SJSA1 (cell line): ENCODE data around the gene CTCF. TPM values are rescaled to one million over a fixed set of nuclear protein-coding genes. Genes with fewer than 3 reads are reported as not detected.
A peak's percentile ranks its signal among the peaks of the same experiment; 100 is the strongest.
"Not testable (repeated sequence)": the region's sequence is repeated elsewhere in the genome, so short reads cannot be mapped to it uniquely, and the experiment has no call there.

Source experiments
- DNase-seq, 2 experiments: peaks; one replicate each; pipeline ENCODE4 v3.0.0-alpha.2; 2015 to 2020; ENCODE audit warnings: low spot score in 2 of 2, low read depth in 1 of 2
- H3K27ac ChIP-seq: fragments of 250-450 bp; sonication (Bioruptor Pico); 2 replicates; pipeline ENCODE4 v1.5.1; 2020; ENCODE audit warnings: mild to moderate bottlenecking, moderate library complexity
- H3K27me3 ChIP-seq: fragments of 250-450 bp; sonication (Bioruptor Pico); replicated peaks from 2 replicates; pipeline ENCODE4 v1.5.1; 2020; ENCODE audit warnings: mild to moderate bottlenecking, moderate library complexity
- H3K36me3 ChIP-seq: fragments of 250-450 bp; sonication (Bioruptor Pico); 2 replicates; pipeline ENCODE4 v1.5.1; 2020; ENCODE audit warnings: mild to moderate bottlenecking
- H3K4me1 ChIP-seq: fragments of 250-450 bp; sonication (Bioruptor Pico); replicated peaks from 2 replicates; pipeline ENCODE4 v1.6.1; 2021; ENCODE audit warnings: mild to moderate bottlenecking
- H3K4me3 ChIP-seq: fragments of 250-450 bp; sonication (Bioruptor Pico); 2 replicates; pipeline ENCODE4 v1.5.1; 2020; ENCODE audit warnings: mild to moderate bottlenecking
- H3K9me3 ChIP-seq: fragments of 250-450 bp; sonication (Bioruptor Pico); replicated peaks from 2 replicates; pipeline ENCODE4 v1.5.1; 2020; ENCODE audit warnings: mild to moderate bottlenecking
- total RNA-seq: library from RNA; depleted of rRNA; stranded (reverse); fragments of >200 nt; shearing (Covaris generic); gene quantifications from 2 replicates; pipeline ENCODE4 v1.2.3, GENCODE V29; 2014; rRNA removed

CTCF gene
- 26.6 and 39.1 TPM in 2 replicates for total RNA-seq

GRCh38 chr16:67562526-67562917 lies at the start of gene CTCF:
Gene CTCF (plus strand): TSS chr16:67562526. CDS start chr16:67610833, 48,307 bp downstream.
- no peaks in the 10 kb centered on the region for H3K9me3 ChIP-seq
- H3K4me3 ChIP-seq: peak within 1 kb of the TSS; percentile 100
- H3K27ac ChIP-seq: peak within 1 kb of the TSS; percentile 96
- peaks cover 33% of the 10 kb centered on the region for H3K4me1 ChIP-seq
- DNase-seq: peak in 1 of 2 experiments; percentile 88
- H3K27me3 ChIP-seq: no peaks in the 10 kb centered on the region
- H3K36me3 ChIP-seq: peaks cover 15% of the 10 kb centered on the region

GRCh38 chr16:67513892-67514291 lies 48.4 kb upstream of the CTCF start:
- H3K4me3 ChIP-seq, H3K27ac ChIP-seq, H3K27me3 ChIP-seq, H3K9me3 ChIP-seq, H3K36me3 ChIP-seq, DNase-seq: not testable (repeated sequence)
- peaks cover 25% of the 10 kb centered on the region for H3K4me1 ChIP-seq

- Histone ChIP-seq H3K9me3 (no peaks in the 10 kb centered on the region), H3K27me3 (no peaks in the 10 kb centered on the region), H3K4me1 (peaks cover 25% of the 10 kb centered on the region), H3K36me3 (no peaks in the 10 kb centered on the region), H3K27ac (no peak overlapping the region), H3K4me3 (no peak overlapping the region)
- peak; percentile 68 to 72 for DNase-seq
Observed at GRCh38 chr16:67514382-67514828, 47.9 kb upstream of the CTCF start.

- Histone ChIP-seq H3K27ac (peak overlapping the region; percentile 56), H3K9me3 (no peaks in the 10 kb centered on the region), H3K36me3 (no peaks in the 10 kb centered on the region), H3K4me3 (no peak overlapping the region), H3K4me1 (peaks cover 28% of the 10 kb centered on the region), H3K27me3 (no peaks in the 10 kb centered on the region)
- peak in 1 of 2 experiments; percentile 54 for DNase-seq
Observed at GRCh38 chr16:67516296-67517154, 45.8 kb upstream of the CTCF start.

GRCh38 chr16:67517155-67517445 lies 45.2 kb upstream of the CTCF start:
- Histone ChIP-seq H3K36me3 (no peaks in the 10 kb centered on the region), H3K4me1 (peaks cover 32% of the 10 kb centered on the region), H3K27ac (no peak overlapping the region)

GRCh38 chr16:67517661-67518423 lies 44.5 kb upstream of the CTCF start:
- Histone ChIP-seq H3K9me3 (no peaks in the 10 kb centered on the region), H3K27me3 (no peaks in the 10 kb centered on the region), H3K27ac (no peak overlapping the region), H3K36me3 (no peaks in the 10 kb centered on the region), H3K4me3 (no peak overlapping the region), H3K4me1 (peaks cover 32% of the 10 kb centered on the region)
- no peak for DNase-seq

More at GRCh38 chr16:67517155-67517445, 45.2 kb upstream of the CTCF start:
- no peak for DNase-seq
- Histone ChIP-seq H3K27me3 (no peaks in the 10 kb centered on the region), H3K4me3 (no peak overlapping the region), H3K9me3 (no peaks in the 10 kb centered on the region)

- no peak for DNase-seq
- no peaks in the 10 kb centered on the region for H3K36me3 ChIP-seq
- no peaks in the 10 kb centered on the region for H3K27me3 ChIP-seq
- H3K9me3 ChIP-seq: no peaks in the 10 kb centered on the region
- H3K4me3 ChIP-seq: no peak overlapping the region
- H3K27ac ChIP-seq: no peak overlapping the region
- peaks cover 32% of the 10 kb centered on the region for H3K4me1 ChIP-seq
Observed at GRCh38 chr16:67518676-67519075, 43.6 kb upstream of the CTCF start.

- Histone ChIP-seq H3K4me1 (peaks cover 32% of the 10 kb centered on the region), H3K27me3 (no peaks in the 10 kb centered on the region), H3K27ac (no peak overlapping the region), H3K9me3 (no peaks in the 10 kb centered on the region), H3K4me3 (no peak overlapping the region), H3K36me3 (no peaks in the 10 kb centered on the region)
- DNase-seq: no peak
Observed at GRCh38 chr16:67519242-67519641, 43.1 kb upstream of the CTCF start.

- H3K4me1 ChIP-seq: peaks cover 35% of the 10 kb centered on the region
- H3K27ac ChIP-seq: peak overlapping the region; percentile 77
- H3K9me3 ChIP-seq: no peaks in the 10 kb centered on the region
- no peaks in the 10 kb centered on the region for H3K27me3 ChIP-seq
- H3K36me3 ChIP-seq: no peaks in the 10 kb centered on the region
- H3K4me3 ChIP-seq: peak overlapping the region; percentile 35
- DNase-seq: peak; percentile 97 to 99
Observed at GRCh38 chr16:67521095-67521804, 41.1 kb upstream of the CTCF start.

- no peak for DNase-seq
- Histone ChIP-seq H3K27ac (no peak overlapping the region), H3K4me3 (no peak overlapping the region), H3K36me3 (peaks cover 11% of the 10 kb centered on the region), H3K4me1 (peaks cover 53% of the 10 kb centered on the region), H3K9me3 (no peaks in the 10 kb centered on the region), H3K27me3 (no peaks in the 10 kb centered on the region)
Observed at GRCh38 chr16:67525176-67525860, 37.0 kb upstream of the CTCF start.

- DNase-seq: no peak
- H3K9me3 ChIP-seq: no peaks in the 10 kb centered on the region
- H3K4me3 ChIP-seq: no peak overlapping the region
- peaks cover 19% of the 10 kb centered on the region for H3K36me3 ChIP-seq
- no peaks in the 10 kb centered on the region for H3K27me3 ChIP-seq
- no peak overlapping the region for H3K27ac ChIP-seq
- H3K4me1 ChIP-seq: peaks cover 61% of the 10 kb centered on the region
Observed at GRCh38 chr16:67526149-67526791, 36.1 kb upstream of the CTCF start.

- Histone ChIP-seq H3K27ac (peak within 1 kb of the TSS; percentile 77), H3K36me3 (peaks cover 20% of the 10 kb centered on the region), H3K27me3 (no peaks in the 10 kb centered on the region), H3K4me3 (peak within 1 kb of the TSS; percentile 94), H3K4me1 (peaks cover 55% of the 10 kb centered on the region), H3K9me3 (no peaks in the 10 kb centered on the region)
- peak in 1 of 2 experiments; percentile 43 for DNase-seq
Observed at GRCh38 chr16:67528222-67528869, 34.0 kb upstream of the CTCF start, which contains the start of gene RIPOR1. Gene RIPOR1 (plus strand): TSS chr16:67528829. CDS start chr16:67538447, 9,618 bp downstream.
